ENCODE measurements around the gene CLCN6. TPM values are rescaled to one million over a fixed set of nuclear protein-coding genes. Genes with fewer than 3 reads are reported as not detected.
A peak's percentile ranks its signal among the peaks of the same experiment; 100 is the strongest.
"Not testable (repeated sequence)": the region's sequence is repeated elsewhere in the genome, so short reads cannot be mapped to it uniquely, and the experiment has no call there.

Gene CLCN6
- total RNA-seq, 1 experiment from 2014 or later = 13.7 TPM

GRCh38 chr1:11802973-11803885, 2.8 kb upstream of the CLCN6 start:
- no peaks in the 10 kb centered on the region for H3K9me2 ChIP-seq (ENCODE audit: insufficient read depth)
- ChIA-PET CTCF (interaction anchor here (0.7 to 0.8 kb wide), 2 partner anchors 16 to 65 kb away, joined by 3 read pairs; no protein-coding TSS in a partner anchor), RAD21 (ENCODE audit: low non-redundant PET in 1 of 2, low total read pairs in 2 of 2, uncharacterized antibody in 2 of 2, unreplicated experiment in 2 of 2) (interaction anchor here in 1 of 2 experiments (0.6 kb wide), 1 partner anchor 50 kb away, joined by 4 read pairs; no protein-coding TSS in a partner anchor), POLR2A (interaction anchor here (1.0 kb wide), 2 partner anchors 16 to 105 kb away, joined by 3 to 4 read pairs; no protein-coding TSS in a partner anchor)
- peak overlapping the region; percentile 34 to 50 for H3K4me3 ChIP-seq (replicated peaks in 1 of 2; ENCODE audit: low read depth in 1 of 2, low read length in 2 of 2)
- peaks cover 14% of the 10 kb centered on the region for H3K79me2 ChIP-seq (ENCODE audit: insufficient read depth, low read length)
- H3K36me3 ChIP-seq (ENCODE audit: control insufficient read depth in 1 of 2, insufficient read depth in 2 of 2, low read length in 2 of 2) = no peaks in the 10 kb centered on the region
- intact Hi-C loops (cut with micrococcal nuclease) = no loop called here
- peak overlapping the region; percentile 94 for H3K4me2 ChIP-seq (ENCODE audit: low read length)
- peak overlapping the region; percentile 54 for H3K27ac ChIP-seq (ENCODE audit: low read depth, low read length)
- no TSS peak for BruUV-seq (replicated peaks)
- no peaks in the 10 kb centered on the region for H3K9me3 ChIP-seq (ENCODE audit: control insufficient read depth in 1 of 2, insufficient read depth in 1 of 2, low read depth in 1 of 2, low read length in 2 of 2)
- DNase-seq (ENCODE audit: low read depth, low spot score) (peak; percentile 36), ATAC-seq (peak; percentile 39)
- peak overlapping the region; percentile 43 for H3K9ac ChIP-seq (ENCODE audit: low read length)
- no peak overlapping the region for H2AFZ ChIP-seq (ENCODE audit: low read depth, low read length, poor library complexity, severe bottlenecking)
- no peak for TF ChIP-seq FOSL1 (IDR thresholded peaks at IDR 0.05; ENCODE audit: low read depth)
- no peak for TF ChIP-seq YY1 (IDR thresholded peaks at IDR 0.05; ENCODE audit: extremely low read depth, insufficient replicate concordance, low read depth, low read length)
- TF ChIP-seq ZFX (IDR thresholded peaks at IDR 0.05) = no peak
- no peak for TF ChIP-seq POLR2AphosphoS5 (IDR thresholded peaks at IDR 0.05; ENCODE audit: low read depth, low read length)
- H4K20me1 ChIP-seq (ENCODE audit: insufficient read depth) = no peaks in the 10 kb centered on the region
- H3K27me3 ChIP-seq (ENCODE audit: insufficient read depth, low read length) = no peaks in the 10 kb centered on the region
- peaks cover 38 to 64% of the 10 kb centered on the region in 2 experiments for H3K4me1 ChIP-seq (ENCODE audit: control insufficient read depth in 1 of 2, insufficient read depth in 2 of 2, low read length in 2 of 2)

- H3K9me3 ChIP-seq (ENCODE audit: control insufficient read depth in 1 of 2, insufficient read depth in 1 of 2, low read depth in 1 of 2, low read length in 2 of 2); H3K27me3 ChIP-seq (ENCODE audit: insufficient read depth, low read length); H3K36me3 ChIP-seq (ENCODE audit: control insufficient read depth in 1 of 2, insufficient read depth in 2 of 2, low read length in 2 of 2); DNase-seq (ENCODE audit: low read depth, low spot score); H3K9me2 ChIP-seq (ENCODE audit: insufficient read depth); H2AFZ ChIP-seq (ENCODE audit: low read depth, low read length, poor library complexity, severe bottlenecking); intact Hi-C loops (cut with micrococcal nuclease); H4K20me1 ChIP-seq (ENCODE audit: insufficient read depth); BruUV-seq (replicated peaks); ATAC-seq: not testable (repeated sequence)
- peak overlapping the region; percentile 89 for H3K27ac ChIP-seq (ENCODE audit: low read depth, low read length)
- H3K4me3 ChIP-seq (replicated peaks in 1 of 2; ENCODE audit: low read depth in 1 of 2, low read length in 2 of 2) = peak overlapping the region; percentile 58 to 71
- H3K79me2 ChIP-seq (ENCODE audit: insufficient read depth, low read length) = peaks cover 15% of the 10 kb centered on the region
- CTCF ChIA-PET = interaction anchor here (0.8 kb wide), 1 partner anchor 17 kb away, joined by 3 read pairs; no protein-coding TSS in a partner anchor
- RAD21 ChIA-PET (ENCODE audit: low non-redundant PET in 1 of 2, low total read pairs in 2 of 2, uncharacterized antibody in 2 of 2, unreplicated experiment in 2 of 2) = interaction anchor here in 1 of 2 experiments (0.6 kb wide), 1 partner anchor 51 kb away, joined by 4 read pairs; no protein-coding TSS in a partner anchor
- POLR2A ChIA-PET = interaction anchor here (1.0 kb wide), 2 partner anchors 17 to 104 kb away, joined by 3 to 4 read pairs; no protein-coding TSS in a partner anchor
- H3K4me1 ChIP-seq (ENCODE audit: control insufficient read depth in 1 of 2, insufficient read depth in 2 of 2, low read length in 2 of 2) = peaks cover 38 to 64% of the 10 kb centered on the region in 2 experiments
- H3K4me2 ChIP-seq (ENCODE audit: low read length) = peak overlapping the region; percentile 94
- H3K9ac ChIP-seq (ENCODE audit: low read length) = peak overlapping the region; percentile 61
These were observed 1.9 kb upstream of the CLCN6 start for GRCh38 chr1:11803924-11804665.

Measured in HCT116 (cell line).